H9 (cell line): ENCODE results near the gene SPCS1. TPM values are rescaled to one million over a fixed set of nuclear protein-coding genes. Genes with fewer than 3 reads are reported as not detected.

ENCODE experiments used
- DNase-seq: peaks from one replicate; pipeline ENCODE4 v3.0.0-alpha.2; 2017
- H2AFZ ChIP-seq: one replicate; pipeline ENCODE4 v1.6.1; 2013; ENCODE audit warnings: mild to moderate bottlenecking, low read length, control low read depth, moderate library complexity
- H2AK5ac ChIP-seq: 2 replicates; pipeline ENCODE4 v1.6.1; 2013; ENCODE audit warnings: low read length, control low read depth, mixed read lengths; ENCODE audit not compliant: insufficient read length
- H2BK120ac ChIP-seq: one replicate; pipeline ENCODE4 v1.6.1; 2013; ENCODE audit warnings: low read depth, mild to moderate bottlenecking, low read length, control low read depth, inconsistent platforms; ENCODE audit not compliant: poor library complexity, severe bottlenecking
- H2BK12ac ChIP-seq: 2 replicates; pipeline ENCODE4 v1.6.1; 2013; ENCODE audit warnings: low read length, control low read depth, mixed read lengths, low read depth; ENCODE audit not compliant: insufficient read length
- H2BK15ac ChIP-seq: 2 replicates; pipeline ENCODE4 v1.6.1; 2013; ENCODE audit warnings: low read depth, low read length, control low read depth
- H2BK20ac ChIP-seq: one replicate; pipeline ENCODE4 v1.6.1; 2013; ENCODE audit warnings: low read depth, mild to moderate bottlenecking, low read length, control low read depth, inconsistent platforms; ENCODE audit not compliant: poor library complexity, severe bottlenecking
- H2BK5ac ChIP-seq: 2 replicates; pipeline ENCODE4 v1.6.1; 2013; ENCODE audit warnings: low read length, control low read depth, mixed read lengths; ENCODE audit not compliant: insufficient read length
- H3K14ac ChIP-seq: 2 replicates; pipeline ENCODE4 v1.6.1; 2013; ENCODE audit warnings: low read length, control low read depth; ENCODE audit not compliant: insufficient read depth
- H3K18ac ChIP-seq: 2 replicates; pipeline ENCODE4 v1.6.1; 2013; ENCODE audit warnings: low read depth, mild to moderate bottlenecking, mixed read lengths, low read length, control low read depth; ENCODE audit not compliant: insufficient read length
- H3K23ac ChIP-seq: 2 replicates; pipeline ENCODE4 v1.6.1; 2013; ENCODE audit warnings: low read length, control low read depth, mixed read lengths, low read depth; ENCODE audit not compliant: insufficient read length
- H3K23me2 ChIP-seq: 2 replicates; pipeline ENCODE4 v1.6.1; 2013; ENCODE audit warnings: low read depth, mild to moderate bottlenecking, mixed read lengths, low read length, control low read depth; ENCODE audit not compliant: insufficient read length, poor library complexity, severe bottlenecking
- H3K27ac ChIP-seq: 2 replicates; pipeline ENCODE4 v1.5.1; 2013; ENCODE audit warnings: low read length, control low read depth, mixed read lengths, low read depth; ENCODE audit not compliant: insufficient read length
- H3K27me3 ChIP-seq: 2 replicates; pipeline ENCODE4 v1.6.1; 2013; ENCODE audit warnings: low read length, control low read depth, inconsistent platforms; ENCODE audit not compliant: insufficient read depth
- H3K4ac ChIP-seq: 2 replicates; pipeline ENCODE4 v1.6.1; 2013; ENCODE audit warnings: low read depth, mild to moderate bottlenecking, control low read depth, inconsistent platforms, low read length, moderate library complexity
- H3K4me1 ChIP-seq: 2 replicates; pipeline ENCODE4 v1.6.1; 2013; ENCODE audit warnings: low read length, control low read depth, inconsistent platforms; ENCODE audit not compliant: insufficient read depth
- H3K4me2 ChIP-seq: 2 replicates; pipeline ENCODE4 v1.6.1; 2013; ENCODE audit warnings: low read length, control low read depth, mixed read lengths; ENCODE audit not compliant: insufficient read length, insufficient read depth
- H3K56ac ChIP-seq: 2 replicates; pipeline ENCODE4 v1.6.1; 2013; ENCODE audit warnings: low read depth, mild to moderate bottlenecking, mixed read lengths, low read length, control low read depth; ENCODE audit not compliant: insufficient read length
- H3K79me1 ChIP-seq: 2 replicates; pipeline ENCODE4 v1.6.1; 2013; ENCODE audit warnings: low read depth, mild to moderate bottlenecking, moderate library complexity, low read length, control low read depth, inconsistent platforms; ENCODE audit not compliant: insufficient read depth, poor library complexity, severe bottlenecking
- H3K79me2 ChIP-seq: 2 replicates; pipeline ENCODE4 v1.6.1; 2013; ENCODE audit warnings: low read length, control low read depth, inconsistent platforms; ENCODE audit not compliant: insufficient read depth
- H3K9ac ChIP-seq: 2 replicates; pipeline ENCODE4 v1.6.1; 2013; ENCODE audit warnings: low read length, control low read depth, mixed read lengths; ENCODE audit not compliant: insufficient read length; ENCODE audit errors: extremely low read depth
- H3K9me3 ChIP-seq: one replicate; pipeline ENCODE4 v1.6.1; 2013; ENCODE audit warnings: low read depth, low read length, inconsistent platforms; ENCODE audit not compliant: control insufficient read depth
- H3T11ph ChIP-seq: one replicate; pipeline ENCODE4 v1.6.1; 2013; ENCODE audit warnings: mild to moderate bottlenecking, low read length, control low read depth, inconsistent platforms
- H4K20me1 ChIP-seq: one replicate; pipeline ENCODE4 v1.6.1; 2013; ENCODE audit not compliant: control insufficient read depth, insufficient read length, insufficient read depth
- H4K5ac ChIP-seq: 2 replicates; pipeline ENCODE4 v1.6.1; 2013; ENCODE audit warnings: low read depth, mild to moderate bottlenecking, mixed read lengths, low read length, control low read depth; ENCODE audit not compliant: insufficient read length
- H4K8ac ChIP-seq: replicated peaks from 2 replicates; pipeline ENCODE4 v1.6.1; 2013; ENCODE audit warnings: low read length, control low read depth, mixed read lengths, low read depth; ENCODE audit not compliant: insufficient read length
- H4K91ac ChIP-seq: 2 replicates; pipeline ENCODE4 v1.6.1; 2013; ENCODE audit warnings: low read depth, mild to moderate bottlenecking, moderate library complexity, mixed read lengths, low read length, control low read depth; ENCODE audit not compliant: insufficient read length
- H3K27ac Mint-ChIP-seq, 3 experiments: 2 replicates in 2 of 3; 3 replicates in 1 of 3; pipeline ENCODE4 v1.8.0; 2020 to 2021; ENCODE audit warnings: mixed read lengths in 3 of 3, mild to moderate bottlenecking in 1 of 3, moderate library complexity in 1 of 3
- H3K27me3 Mint-ChIP-seq: 2 replicates; pipeline ENCODE4 v1.8.0; 2021; ENCODE audit warnings: low read depth, mild to moderate bottlenecking, moderate library complexity, mixed read lengths
- H3K36me3 Mint-ChIP-seq, 3 experiments: 2 replicates in 2 of 3; 3 replicates in 1 of 3; pipeline ENCODE4 v1.8.0; 2020 to 2021; ENCODE audit warnings: low read depth in 3 of 3, mixed read lengths in 3 of 3; ENCODE audit not compliant: insufficient read depth in 1 of 3
- H3K4me1 Mint-ChIP-seq, 2 experiments: 2 replicates each; pipeline ENCODE4 v1.8.0; 2020; ENCODE audit warnings: mixed read lengths in 2 of 2
- H3K4me3 Mint-ChIP-seq, 2 experiments: 2 replicates in 1 of 2; 3 replicates in 1 of 2; pipeline ENCODE4 v1.8.0; 2020 to 2021; ENCODE audit warnings: mild to moderate bottlenecking in 2 of 2, mixed read lengths in 2 of 2, moderate library complexity in 1 of 2
- H3K9me3 Mint-ChIP-seq, 2 experiments: 2 replicates in 1 of 2; 3 replicates in 1 of 2; pipeline ENCODE4 v1.8.0; 2020; ENCODE audit warnings: mild to moderate bottlenecking in 2 of 2, mixed read lengths in 2 of 2, moderate library complexity in 1 of 2
- CTCF ChIP-seq: fragments of 200-600 bp; sonication (generic); conservative IDR thresholded peaks from 3 replicates; pipeline ENCODE4 v1.8.0; 2021; ENCODE audit warnings: antibody characterized with exemption, mild to moderate bottlenecking
- WGBS: extraction: QIAGEN DNeasy Blood & Tissue Kit; methylation state at CpG from one replicate; pipeline ENCODE4 v1.1.7; 2013; ENCODE audit warnings: missing lambda C conversion rate, low lambda C conversion rate, mixed read lengths; ENCODE audit not compliant: insufficient read length; ENCODE audit errors: extremely low coverage; 5-methylcytosine and 5-hydroxymethylcytosine counted together
- total RNA-seq: library from RNA; stranded (reverse); gene quantifications from 2 replicates; pipeline ENCODE4 v1.2.1, GENCODE V29; 2021

The SPCS1 gene
- total RNA-seq, 1 experiment from 2014 or later: 106 TPM

GRCh38 chr3:52703341-52703740, 2.6 kb upstream of the SPCS1 start:
- Histone ChIP-seq H2BK15ac (no peak overlapping the region), H3K9ac (no peak overlapping the region)
- H3K4me3 Mint-ChIP-seq: no peak overlapping the region

More at GRCh38 chr3:52703341-52703740, 2.6 kb upstream of the SPCS1 start:
- no peak overlapping the region for H2BK120ac ChIP-seq
- no peak overlapping the region for H4K5ac ChIP-seq
- no peak overlapping the region for H4K91ac ChIP-seq
- no peak overlapping the region for H2BK5ac ChIP-seq
- H3K9me3 Mint-ChIP-seq: no peaks in the 10 kb centered on the region; a peak in 1 of 5 replicates
- no peak overlapping the region for H3K27ac Mint-ChIP-seq
- no peaks in the 10 kb centered on the region for H4K20me1 ChIP-seq
- H3K27ac ChIP-seq: no peak overlapping the region
- no peak overlapping the region for H2BK12ac ChIP-seq
- no peaks in the 10 kb centered on the region for H3K9me3 ChIP-seq
- no peak overlapping the region for H3K23ac ChIP-seq
- H3T11ph ChIP-seq: no peak overlapping the region
- no peaks in the 10 kb centered on the region for H3K79me1 ChIP-seq
- no peaks in the 10 kb centered on the region; the same call in 1 of the 2 replicates for H3K4me1 ChIP-seq
- no peak overlapping the region for H3K56ac ChIP-seq
- H4K8ac ChIP-seq: no peak overlapping the region
- no peak overlapping the region for H3K4ac ChIP-seq
- no peak overlapping the region for H2AK5ac ChIP-seq
- H3K4me2 ChIP-seq: no peak overlapping the region
- no peak overlapping the region for H3K14ac ChIP-seq
- H3K23me2 ChIP-seq: peaks cover 12% of the 10 kb centered on the region
- no CpG with 5 or more reads among the region's 7 CpGs for WGBS
- peaks cover 5 to 10% (median 8%) of the 10 kb centered on the region in 3 experiments; a peak in 5 of 7 replicates for H3K36me3 Mint-ChIP-seq
- no peaks in the 10 kb centered on the region for H3K27me3 Mint-ChIP-seq
- H3K27me3 ChIP-seq: no peaks in the 10 kb centered on the region
- peaks cover 3% of the 10 kb centered on the region; the same call in 1 of the 2 replicates for H3K79me2 ChIP-seq
- H2BK20ac ChIP-seq: no peak overlapping the region
- no peak overlapping the region for H2AFZ ChIP-seq
- DNase-seq: no peak
- TF ChIP-seq CTCF: no peak
- H3K18ac ChIP-seq: no peak overlapping the region
- H3K4me1 Mint-ChIP-seq: peaks cover 15% of the 10 kb centered on the region in 2 experiments
